Fibroblast of lung (primary cell): ENCODE results near the gene PTCSC3. TPM values are rescaled to one million over a fixed set of nuclear protein-coding genes. Genes with fewer than 3 reads are reported as not detected.

ENCODE experiments used
- DNase-seq, 2 donors: peaks; one replicate each; pipeline versions ENCODE4 v3.0.0 to v3.0.0-alpha.2; 2010; ENCODE audit warnings: low read depth in 2 of 2
- H2AFZ ChIP-seq: 2 replicates; pipeline ENCODE4 v1.5.1; 2012; ENCODE audit warnings: low read length, control low read depth, inconsistent platforms
- H3K27ac ChIP-seq: 2 replicates; pipeline ENCODE4 v1.5.1; 2011; ENCODE audit warnings: low read length, control low read depth; ENCODE audit not compliant: insufficient read depth
- H3K27me3 ChIP-seq: 2 replicates; pipeline ENCODE4 v1.5.1; 2011; ENCODE audit warnings: mild to moderate bottlenecking, low read length; ENCODE audit not compliant: control insufficient read depth, insufficient read depth
- H3K36me3 ChIP-seq: 2 replicates; pipeline ENCODE4 v1.5.1; 2011; ENCODE audit warnings: low read length; ENCODE audit not compliant: control insufficient read depth, insufficient read depth
- H3K4me1 ChIP-seq: 2 replicates; pipeline ENCODE4 v1.5.1; 2011; ENCODE audit warnings: low read length; ENCODE audit not compliant: control insufficient read depth, insufficient read depth; ENCODE audit errors: extremely low read depth
- H3K4me2 ChIP-seq: 2 replicates; pipeline ENCODE4 v1.5.1; 2011; ENCODE audit warnings: low read length, control low read depth; ENCODE audit not compliant: insufficient read depth; ENCODE audit errors: extremely low read depth
- H3K4me3 ChIP-seq, 4 experiments: fragments of 200-600 bp in 1 of 4; sonication (generic) in 1 of 4; replicated peaks in 1 of 4; 2 replicates each; pipeline ENCODE4 v1.5.1; 2011 to 2016; ENCODE audit warnings: low read length in 4 of 4, low read depth in 3 of 4, mild to moderate bottlenecking in 3 of 4, control low read depth in 2 of 4, inconsistent platforms in 1 of 4, mixed read lengths in 1 of 4; ENCODE audit not compliant: insufficient read depth in 1 of 4; ENCODE audit errors: control extremely low read depth in 1 of 4
- H3K79me2 ChIP-seq: 2 replicates; pipeline ENCODE4 v1.5.1; 2012; ENCODE audit warnings: mild to moderate bottlenecking, low read length, inconsistent platforms; ENCODE audit not compliant: control insufficient read depth, insufficient read depth
- H3K9ac ChIP-seq: 2 replicates; pipeline ENCODE4 v1.5.1; 2011; ENCODE audit warnings: mild to moderate bottlenecking, low read length, control low read depth; ENCODE audit not compliant: insufficient read depth
- H3K9me3 ChIP-seq: 2 replicates; pipeline ENCODE4 v1.5.1; 2012; ENCODE audit warnings: low read depth, low read length; ENCODE audit not compliant: control insufficient read depth, insufficient read depth
- H4K20me1 ChIP-seq: 2 replicates; pipeline ENCODE4 v1.5.1; 2011; ENCODE audit warnings: low read length; ENCODE audit not compliant: control insufficient read depth, insufficient read depth; ENCODE audit errors: extremely low read depth
- CTCF ChIP-seq, 2 donors: IDR thresholded peaks in 1 of 2; conservative IDR thresholded peaks in 1 of 2; 1 replicate in 1 of 2; 2 replicates in 1 of 2; pipeline ENCODE4 v1.5.1; 2011 to 2012; ENCODE audit warnings: low read length in 2 of 2, control low read depth in 1 of 2, inconsistent platforms in 1 of 2, low read depth in 1 of 2, mild to moderate bottlenecking in 1 of 2
- EZH2 ChIP-seq: IDR thresholded peaks from 2 replicates; pipeline ENCODE4 v1.5.1; 2012; ENCODE audit warnings: low read length, control low read depth, mild to moderate bottlenecking; ENCODE audit errors: missing control alignments
- polyA plus RNA-seq, 2 donors: library from polyadenylated mRNA; depleted of rRNA in 1 of 2; stranded (reverse) in 1 of 2; unstranded in 1 of 2; fragments of >200 nt; gene quantifications; 2 replicates each; pipeline ENCODE4 v1.2.1, GENCODE V29; 2011 to 2012; ENCODE audit warnings: missing spikeins in 1 of 2
- total RNA-seq: library from RNA; depleted of rRNA; stranded (reverse); fragments of >200 nt; gene quantifications from 2 replicates; pipeline ENCODE4 v1.2.1, GENCODE V29; 2014

Gene PTCSC3
- total and polyA plus RNA-seq, 2 donors (not counting 1 experiment from before 2014, with no cell fraction given), result not detected

GRCh38 chr14:36177489-36177888 lies 967 bp upstream of the PTCSC3 start:
- no peak for TF ChIP-seq CTCF (conservative IDR thresholded peaks at IDR 0.05 in 1 of 2, IDR thresholded peaks at IDR 0.05 in 1 of 2; ENCODE audit: low read depth in 1 of 2, low read length in 2 of 2)
- no peak for TF ChIP-seq EZH2
- H3K27me3 ChIP-seq, result no peaks in the 10 kb centered on the region
- H3K36me3 ChIP-seq, result no peaks in the 10 kb centered on the region
- H3K27ac ChIP-seq, result no peak overlapping the region
- H3K4me1 ChIP-seq, result no peaks in the 10 kb centered on the region
- H2AFZ ChIP-seq, result no peak overlapping the region
- no peaks in the 10 kb centered on the region for H3K9me3 ChIP-seq
- no peak overlapping the region for H3K4me3 ChIP-seq
- DNase-seq, result no peak
- H4K20me1 ChIP-seq, result no peaks in the 10 kb centered on the region
- no peaks in the 10 kb centered on the region for H3K79me2 ChIP-seq
- no peak overlapping the region for H3K4me2 ChIP-seq
- H3K9ac ChIP-seq, result no peak overlapping the region

GRCh38 chr14:36174767-36175424 lies 1.6 kb downstream of the PTCSC3 start:
- Histone ChIP-seq H3K4me3 (no peak overlapping the region), H3K79me2 (no peaks in the 10 kb centered on the region), H3K4me1 (no peaks in the 10 kb centered on the region), H3K27me3 (no peaks in the 10 kb centered on the region), H3K4me2 (no peak overlapping the region), H2AFZ (no peak overlapping the region), H4K20me1 (no peaks in the 10 kb centered on the region), H3K27ac (no peak overlapping the region), H3K36me3 (no peaks in the 10 kb centered on the region), H3K9ac (no peak overlapping the region), H3K9me3 (no peaks in the 10 kb centered on the region)
- no peak for DNase-seq
- TF ChIP-seq EZH2 (no peak), CTCF (conservative IDR thresholded peaks at IDR 0.05 in 1 of 2, IDR thresholded peaks at IDR 0.05 in 1 of 2; ENCODE audit: low read depth in 1 of 2, low read length in 2 of 2) (no peak)

- Histone ChIP-seq H3K9me3 (no peaks in the 10 kb centered on the region), H3K27me3 (no peaks in the 10 kb centered on the region), H3K4me3 (no peak overlapping the region), H3K4me2 (no peak overlapping the region), H3K79me2 (no peaks in the 10 kb centered on the region), H3K36me3 (no peaks in the 10 kb centered on the region), H2AFZ (no peak overlapping the region), H4K20me1 (no peaks in the 10 kb centered on the region), H3K9ac (no peak overlapping the region), H3K4me1 (no peaks in the 10 kb centered on the region), H3K27ac (no peak overlapping the region)
- DNase-seq, result peak in 1 of 2 donors; percentile 5
- TF ChIP-seq EZH2, result no peak
- TF ChIP-seq CTCF (conservative IDR thresholded peaks at IDR 0.05 in 1 of 2, IDR thresholded peaks at IDR 0.05 in 1 of 2; ENCODE audit: low read depth in 1 of 2, low read length in 2 of 2), result no peak
Measured at GRCh38 chr14:36173161-36173560, 3.4 kb downstream of the PTCSC3 start.
